ENCODE results near the gene PRDM16.

PRDM16 gene

GRCh38 chr1:3312310-3312897 lies 243.4 kb downstream of the PRDM16 start:
- H3K4me1 ChIP-seq (ENCODE audit: control insufficient read depth, insufficient read depth, low read length) = peaks cover 46% of the 10 kb centered on the region
- H3K9me3 ChIP-seq (replicated peaks; ENCODE audit: low read length) = no peaks in the 10 kb centered on the region
- no peaks in the 10 kb centered on the region for H3K27me3 ChIP-seq (ENCODE audit: control insufficient read depth, insufficient read depth, low read length)
- H3K36me3 ChIP-seq (ENCODE audit: insufficient read depth, low read length) = no peaks in the 10 kb centered on the region
- H3K4me2 ChIP-seq (ENCODE audit: low read length) = peak overlapping the region; percentile 8
- H3K9ac ChIP-seq (ENCODE audit: low read depth, low read length) = peak overlapping the region; percentile 61
- H3K4me3 ChIP-seq (ENCODE audit: low read length) = no peak overlapping the region

GRCh38 chr1:3312898-3313575 lies 244.0 kb downstream of the PRDM16 start:
- Histone ChIP-seq H3K9ac (ENCODE audit: low read depth, low read length) (peak overlapping the region; percentile 87), H3K4me3 (ENCODE audit: low read length) (no peak overlapping the region), H3K4me1 (ENCODE audit: control insufficient read depth, insufficient read depth, low read length) (peaks cover 40% of the 10 kb centered on the region), H3K27me3 (ENCODE audit: control insufficient read depth, insufficient read depth, low read length) (no peaks in the 10 kb centered on the region), H3K4me2 (ENCODE audit: low read length) (peak overlapping the region; percentile 57), H3K9me3 (replicated peaks; ENCODE audit: low read length) (no peaks in the 10 kb centered on the region), H3K36me3 (ENCODE audit: insufficient read depth, low read length) (no peaks in the 10 kb centered on the region)

- Histone ChIP-seq H3K4me3 (ENCODE audit: low read length) (no peak overlapping the region), H3K9me3 (replicated peaks; ENCODE audit: low read length) (no peaks in the 10 kb centered on the region), H3K36me3 (ENCODE audit: insufficient read depth, low read length) (no peaks in the 10 kb centered on the region), H3K27me3 (ENCODE audit: control insufficient read depth, insufficient read depth, low read length) (no peaks in the 10 kb centered on the region), H3K9ac (ENCODE audit: low read depth, low read length) (peak overlapping the region; percentile 87), H3K4me2 (ENCODE audit: low read length) (peak overlapping the region; percentile 57), H3K4me1 (ENCODE audit: control insufficient read depth, insufficient read depth, low read length) (peaks cover 34% of the 10 kb centered on the region)
These were observed 244.6 kb downstream of the PRDM16 start for GRCh38 chr1:3313576-3313950.

GRCh38 chr1:3314491-3315381 lies 245.7 kb downstream of the PRDM16 start:
- peak overlapping the region; percentile 22 for H3K4me3 ChIP-seq (ENCODE audit: low read length)
- peak overlapping the region; percentile 87 for H3K9ac ChIP-seq (ENCODE audit: low read depth, low read length)
- no peaks in the 10 kb centered on the region for H3K9me3 ChIP-seq (replicated peaks; ENCODE audit: low read length)
- H3K27me3 ChIP-seq (ENCODE audit: control insufficient read depth, insufficient read depth, low read length) = no peaks in the 10 kb centered on the region
- H3K36me3 ChIP-seq (ENCODE audit: insufficient read depth, low read length) = no peaks in the 10 kb centered on the region
- H3K4me2 ChIP-seq (ENCODE audit: low read length) = peak overlapping the region; percentile 57
- peaks cover 34% of the 10 kb centered on the region for H3K4me1 ChIP-seq (ENCODE audit: control insufficient read depth, insufficient read depth, low read length)

GRCh38 chr1:3315399-3316339 lies 246.7 kb downstream of the PRDM16 start:
- Histone ChIP-seq H3K9ac (ENCODE audit: low read depth, low read length) (no peak overlapping the region), H3K36me3 (ENCODE audit: insufficient read depth, low read length) (no peaks in the 10 kb centered on the region), H3K4me2 (ENCODE audit: low read length) (no peak overlapping the region), H3K27me3 (ENCODE audit: control insufficient read depth, insufficient read depth, low read length) (no peaks in the 10 kb centered on the region), H3K4me3 (ENCODE audit: low read length) (no peak overlapping the region), H3K9me3 (replicated peaks; ENCODE audit: low read length) (no peaks in the 10 kb centered on the region), H3K4me1 (ENCODE audit: control insufficient read depth, insufficient read depth, low read length) (peaks cover 40% of the 10 kb centered on the region)

GRCh38 chr1:3316340-3316943 lies 247.4 kb downstream of the PRDM16 start:
- Histone ChIP-seq H3K9me3 (replicated peaks; ENCODE audit: low read length) (no peaks in the 10 kb centered on the region), H3K4me2 (ENCODE audit: low read length) (no peak overlapping the region), H3K4me1 (ENCODE audit: control insufficient read depth, insufficient read depth, low read length) (peaks cover 45% of the 10 kb centered on the region), H3K9ac (ENCODE audit: low read depth, low read length) (no peak overlapping the region), H3K4me3 (ENCODE audit: low read length) (no peak overlapping the region), H3K36me3 (ENCODE audit: insufficient read depth, low read length) (no peaks in the 10 kb centered on the region), H3K27me3 (ENCODE audit: control insufficient read depth, insufficient read depth, low read length) (no peaks in the 10 kb centered on the region)

- no peak overlapping the region for H3K9ac ChIP-seq (ENCODE audit: low read depth, low read length)
- H3K9me3 ChIP-seq (replicated peaks; ENCODE audit: low read length) = no peaks in the 10 kb centered on the region
- no peaks in the 10 kb centered on the region for H3K36me3 ChIP-seq (ENCODE audit: insufficient read depth, low read length)
- no peak overlapping the region for H3K4me2 ChIP-seq (ENCODE audit: low read length)
- H3K4me3 ChIP-seq (ENCODE audit: low read length) = no peak overlapping the region
- H3K27me3 ChIP-seq (ENCODE audit: control insufficient read depth, insufficient read depth, low read length) = no peaks in the 10 kb centered on the region
- H3K4me1 ChIP-seq (ENCODE audit: control insufficient read depth, insufficient read depth, low read length) = peaks cover 39% of the 10 kb centered on the region
These were observed 248.5 kb downstream of the PRDM16 start for GRCh38 chr1:3317456-3317855.

- Histone ChIP-seq H3K4me2 (ENCODE audit: low read length) (no peak overlapping the region), H3K4me3 (ENCODE audit: low read length) (no peak overlapping the region), H3K27me3 (ENCODE audit: control insufficient read depth, insufficient read depth, low read length) (no peaks in the 10 kb centered on the region), H3K9ac (ENCODE audit: low read depth, low read length) (no peak overlapping the region), H3K9me3 (replicated peaks; ENCODE audit: low read length) (no peaks in the 10 kb centered on the region), H3K4me1 (ENCODE audit: control insufficient read depth, insufficient read depth, low read length) (peaks cover 32% of the 10 kb centered on the region), H3K36me3 (ENCODE audit: insufficient read depth, low read length) (no peaks in the 10 kb centered on the region)
These were observed 249.3 kb downstream of the PRDM16 start for GRCh38 chr1:3318329-3318728.

- no peak overlapping the region for H3K4me3 ChIP-seq (ENCODE audit: low read length)
- H3K27me3 ChIP-seq (ENCODE audit: control insufficient read depth, insufficient read depth, low read length) = no peaks in the 10 kb centered on the region
- peaks cover 17% of the 10 kb centered on the region for H3K4me1 ChIP-seq (ENCODE audit: control insufficient read depth, insufficient read depth, low read length)
These were observed 250.9 kb downstream of the PRDM16 start for GRCh38 chr1:3319874-3320245.

GRCh38 chr1:3320246-3321152 lies 251.5 kb downstream of the PRDM16 start:
- no peak overlapping the region for H3K4me2 ChIP-seq (ENCODE audit: low read length)
- peaks cover 11% of the 10 kb centered on the region for H3K4me1 ChIP-seq (ENCODE audit: control insufficient read depth, insufficient read depth, low read length)
- no peak overlapping the region for H3K9ac ChIP-seq (ENCODE audit: low read depth, low read length)
- H3K9me3 ChIP-seq (replicated peaks; ENCODE audit: low read length) = no peaks in the 10 kb centered on the region
- no peaks in the 10 kb centered on the region for H3K36me3 ChIP-seq (ENCODE audit: insufficient read depth, low read length)
- H3K27me3 ChIP-seq (ENCODE audit: control insufficient read depth, insufficient read depth, low read length) = no peaks in the 10 kb centered on the region
- no peak overlapping the region for H3K4me3 ChIP-seq (ENCODE audit: low read length)

More at GRCh38 chr1:3319874-3320245, 250.9 kb downstream of the PRDM16 start:
- Histone ChIP-seq H3K36me3 (ENCODE audit: insufficient read depth, low read length) (no peaks in the 10 kb centered on the region), H3K4me2 (ENCODE audit: low read length) (no peak overlapping the region), H3K9me3 (replicated peaks; ENCODE audit: low read length) (no peaks in the 10 kb centered on the region), H3K9ac (ENCODE audit: low read depth, low read length) (no peak overlapping the region)

Measured in skeletal muscle satellite cell (primary cell).